Tibial nerve (tissue), 3 donors: ENCODE measurements around the gene LIN7A.
"Not testable (repeated sequence)": the region's sequence is repeated elsewhere in the genome, so short reads cannot be mapped to it uniquely, and the experiment has no call there.

Source experiments
- POLR2A ChIP-seq, 2 donors: fragments of 450-650 bp; IDR thresholded peaks; one replicate each; pipeline ENCODE4 v1.6.1; 2017; ENCODE audit warnings: antibody characterized with exemption in 2 of 2, mild to moderate bottlenecking in 2 of 2, moderate library complexity in 2 of 2
- TF ChIP-seq, protein P1 (sequence below), 5 experiments: fragments of 200-600 bp in 3 of 5; fragments of 450-650 bp in 2 of 5; sonication (generic) in 3 of 5; IDR thresholded peaks; one replicate each; pipeline ENCODE4 v1.5.1; 2016 to 2019; ENCODE audit warnings: antibody characterized with exemption in 5 of 5, mild to moderate bottlenecking in 3 of 5, moderate library complexity in 2 of 5

DNA sequence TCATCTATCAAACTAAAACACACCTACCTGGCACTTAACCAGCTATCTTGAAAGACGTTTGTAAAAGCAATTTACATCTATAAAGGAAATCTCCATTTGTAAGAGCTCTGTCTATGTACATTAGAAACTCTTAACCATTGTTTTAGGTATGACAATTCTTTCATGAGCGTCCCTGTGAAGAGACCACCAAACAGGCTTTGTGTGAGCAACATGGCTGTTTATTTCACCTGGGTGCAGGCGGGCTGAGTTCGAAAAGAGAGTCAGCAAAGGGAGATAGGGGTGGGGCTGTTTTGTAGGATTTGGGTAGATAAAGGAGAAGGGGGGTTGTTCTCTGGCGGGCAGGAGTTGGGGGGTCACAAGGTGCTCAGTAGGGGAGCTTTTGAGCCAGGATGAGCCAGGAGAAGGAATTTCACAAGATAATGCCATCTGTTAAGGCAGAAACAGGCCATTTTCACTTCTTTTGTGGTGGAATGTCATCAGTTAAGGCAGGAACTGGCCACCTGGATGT is 154.7 kb downstream of the LIN7A start:
- TF ChIP-seq, protein P1, sequence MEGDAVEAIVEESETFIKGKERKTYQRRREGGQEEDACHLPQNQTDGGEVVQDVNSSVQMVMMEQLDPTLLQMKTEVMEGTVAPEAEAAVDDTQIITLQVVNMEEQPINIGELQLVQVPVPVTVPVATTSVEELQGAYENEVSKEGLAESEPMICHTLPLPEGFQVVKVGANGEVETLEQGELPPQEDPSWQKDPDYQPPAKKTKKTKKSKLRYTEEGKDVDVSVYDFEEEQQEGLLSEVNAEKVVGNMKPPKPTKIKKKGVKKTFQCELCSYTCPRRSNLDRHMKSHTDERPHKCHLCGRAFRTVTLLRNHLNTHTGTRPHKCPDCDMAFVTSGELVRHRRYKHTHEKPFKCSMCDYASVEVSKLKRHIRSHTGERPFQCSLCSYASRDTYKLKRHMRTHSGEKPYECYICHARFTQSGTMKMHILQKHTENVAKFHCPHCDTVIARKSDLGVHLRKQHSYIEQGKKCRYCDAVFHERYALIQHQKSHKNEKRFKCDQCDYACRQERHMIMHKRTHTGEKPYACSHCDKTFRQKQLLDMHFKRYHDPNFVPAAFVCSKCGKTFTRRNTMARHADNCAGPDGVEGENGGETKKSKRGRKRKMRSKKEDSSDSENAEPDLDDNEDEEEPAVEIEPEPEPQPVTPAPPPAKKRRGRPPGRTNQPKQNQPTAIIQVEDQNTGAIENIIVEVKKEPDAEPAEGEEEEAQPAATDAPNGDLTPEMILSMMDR (IDR thresholded peaks at IDR 0.05), result not testable (repeated sequence)
- not testable (repeated sequence) for TF ChIP-seq POLR2A (IDR thresholded peaks at IDR 0.05)
